GM23248 (cell line): ENCODE measurements around the gene NUDCD2. TPM values are rescaled to one million over a fixed set of nuclear protein-coding genes. Genes with fewer than 3 reads are reported as not detected.

Experiments used
- DNase-seq: peaks from one replicate; pipeline ENCODE4 v3.0.0-alpha.2; 2015
- H2AFZ ChIP-seq: fragments of 200-600 bp; sonication (generic); 2 replicates; pipeline ENCODE4 v1.6.1; 2016; ENCODE audit warnings: antibody characterized with exemption
- H3F3A ChIP-seq: fragments of 200-600 bp; sonication (generic); 2 replicates; pipeline ENCODE4 v1.6.1; 2016; ENCODE audit warnings: mild to moderate bottlenecking, antibody characterized with exemption, mixed run types; ENCODE audit not compliant: insufficient read depth
- H3K27ac ChIP-seq: fragments of 200-600 bp; sonication (generic); 2 replicates; pipeline ENCODE4 v1.5.1; 2016; ENCODE audit warnings: mild to moderate bottlenecking
- H3K27me3 ChIP-seq: fragments of 200-600 bp; sonication (generic); replicated peaks from 2 replicates; pipeline ENCODE4 v1.6.1; 2016; ENCODE audit warnings: mild to moderate bottlenecking; ENCODE audit not compliant: insufficient read depth
- H3K36me3 ChIP-seq: fragments of 200-600 bp; sonication (generic); 2 replicates; pipeline ENCODE4 v1.6.1; 2016; ENCODE audit warnings: low read depth, mild to moderate bottlenecking
- H3K4me1 ChIP-seq: fragments of 200-600 bp; sonication (generic); 2 replicates; pipeline ENCODE4 v1.6.1; 2016; ENCODE audit warnings: mild to moderate bottlenecking; ENCODE audit not compliant: insufficient read depth
- H3K4me2 ChIP-seq: fragments of 200-600 bp; sonication (generic); one replicate; pipeline ENCODE4 v1.6.1; 2016; ENCODE audit warnings: mild to moderate bottlenecking; ENCODE audit not compliant: unreplicated experiment
- H3K4me3 ChIP-seq: fragments of 200-600 bp; sonication (generic); 2 replicates; pipeline ENCODE4 v1.5.1; 2016; ENCODE audit warnings: mild to moderate bottlenecking
- H3K79me2 ChIP-seq: fragments of 200-600 bp; sonication (generic); 2 replicates; pipeline ENCODE4 v1.6.1; 2016; ENCODE audit warnings: mild to moderate bottlenecking; ENCODE audit not compliant: insufficient read depth
- H3K9ac ChIP-seq: fragments of 200-600 bp; sonication (generic); 2 replicates; pipeline ENCODE4 v1.6.1; 2016; ENCODE audit warnings: mild to moderate bottlenecking
- H3K9me2 ChIP-seq: fragments of 200-600 bp; sonication (generic); 2 replicates; pipeline ENCODE4 v1.6.1; 2016; ENCODE audit warnings: mixed run types, mild to moderate bottlenecking, moderate library complexity; ENCODE audit not compliant: insufficient read depth
- H3K9me3 ChIP-seq: fragments of 200-600 bp; sonication (generic); one replicate; pipeline ENCODE4 v1.6.1; 2017; ENCODE audit warnings: low read depth
- H4K20me1 ChIP-seq: fragments of 200-600 bp; sonication (generic); 2 replicates; pipeline ENCODE4 v1.6.0; 2016; ENCODE audit not compliant: insufficient read depth
- EZH2 ChIP-seq: fragments of 200-600 bp; sonication (generic); IDR thresholded peaks from 2 replicates; pipeline ENCODE4 v1.6.1; 2018; ENCODE audit warnings: antibody characterized with exemption, mild to moderate bottlenecking; ENCODE audit not compliant: insufficient read depth, poor library complexity, severe bottlenecking
- EZH2phosphoT487 ChIP-seq: fragments of 200-600 bp; sonication (generic); IDR thresholded peaks from 2 replicates; pipeline ENCODE4 v1.6.1; 2018; ENCODE audit warnings: antibody characterized with exemption, moderate library complexity, mild to moderate bottlenecking, low read depth; ENCODE audit not compliant: insufficient read depth
- WGBS, 2 experiments: methylation state at CpG; one replicate each; pipeline ENCODE4 v1.1.6; 2015 to 2017; ENCODE audit warnings: low lambda C conversion rate in 2 of 2, low coverage in 1 of 2; ENCODE audit errors: missing lambda C conversion rate in 2 of 2; 5-methylcytosine and 5-hydroxymethylcytosine counted together
- in situ Hi-C: fragments of 300-500 bp; cut with MboI; formaldehyde crosslinking; loops from 2 replicates; pipeline ENCODE4 v1.15.0; 2020
- polyA plus RNA-seq: library from polyadenylated mRNA; unstranded; fragments of >200 nt; fragmentation: Nextera tagmentation; extraction: Ambion mirVana; gene quantifications from 2 replicates; pipeline ENCODE4 v1.2.1, GENCODE V29; 2016
- total RNA-seq: library from RNA; depleted of rRNA; stranded (reverse); fragments of >200 nt; shearing (Covaris generic); gene quantifications from 2 replicates; pipeline ENCODE4 v1.2.3, GENCODE V29; 2014

Gene NUDCD2
- total and polyA plus RNA-seq, 2 experiments from 2014 or later = 2.7 to 57.8 TPM

GRCh38 chr5:163496286-163496685, 36.4 kb upstream of the NUDCD2 start:
- no peaks in the 10 kb centered on the region for H4K20me1 ChIP-seq
- in situ Hi-C loops = no loop called here
- peaks cover 8% of the 10 kb centered on the region for H3K4me1 ChIP-seq
- no peak overlapping the region for H3K9ac ChIP-seq
- H3K9me3 ChIP-seq = no peaks in the 10 kb centered on the region
- H3K27me3 ChIP-seq = no peaks in the 10 kb centered on the region
- WGBS, 2 experiments = 95 to 100% methylated on average over 1 of the region's 1 CpG
- no peaks in the 10 kb centered on the region for H3K79me2 ChIP-seq
- no peaks in the 10 kb centered on the region for H3K9me2 ChIP-seq
- H3K27ac ChIP-seq = no peak overlapping the region
- no peak overlapping the region for H2AFZ ChIP-seq
- no peak overlapping the region for H3K4me3 ChIP-seq
- no peaks in the 10 kb centered on the region for H3F3A ChIP-seq
- no peaks in the 10 kb centered on the region for H3K36me3 ChIP-seq
- DNase-seq = peak; percentile 76
- no peak for TF ChIP-seq EZH2
- no peak overlapping the region for H3K4me2 ChIP-seq

- TF ChIP-seq EZH2phosphoT487 = no peak
- no peak for TF ChIP-seq EZH2
- Histone ChIP-seq H3K79me2 (no peaks in the 10 kb centered on the region), H3K27me3 (no peaks in the 10 kb centered on the region), H4K20me1 (no peaks in the 10 kb centered on the region), H3K4me2 (no peak overlapping the region), H3K9me2 (no peaks in the 10 kb centered on the region), H3K36me3 (peaks cover 3% of the 10 kb centered on the region), H2AFZ (no peak overlapping the region), H3K9ac (no peak overlapping the region), H3K4me3 (no peak overlapping the region), H3K9me3 (no peaks in the 10 kb centered on the region), H3F3A (no peaks in the 10 kb centered on the region), H3K27ac (no peak overlapping the region), H3K4me1 (no peaks in the 10 kb centered on the region)
- WGBS, 2 experiments = 93 to 98% methylated on average over 3 of the region's 3 CpGs
- DNase-seq = no peak
- in situ Hi-C loops = no loop called here
Measured at GRCh38 chr5:163489745-163490075, 29.8 kb upstream of the NUDCD2 start.

GRCh38 chr5:163489055-163489744, 29.3 kb upstream of the NUDCD2 start:
- WGBS, 2 experiments = 84 to 87% methylated on average over 6 of the region's 6 CpGs
- Histone ChIP-seq H3K4me3 (no peak overlapping the region), H3K9ac (no peak overlapping the region), H3K4me2 (no peak overlapping the region), H3K9me2 (no peaks in the 10 kb centered on the region), H3K9me3 (no peaks in the 10 kb centered on the region), H3K79me2 (no peaks in the 10 kb centered on the region), H4K20me1 (no peaks in the 10 kb centered on the region), H3K27ac (no peak overlapping the region), H3K36me3 (peaks cover 3% of the 10 kb centered on the region), H3F3A (no peaks in the 10 kb centered on the region), H3K4me1 (no peaks in the 10 kb centered on the region), H3K27me3 (no peaks in the 10 kb centered on the region), H2AFZ (no peak overlapping the region)
- peak; percentile 30 for DNase-seq
- no peak for TF ChIP-seq EZH2phosphoT487
- in situ Hi-C loops = no loop called here

GRCh38 chr5:163478982-163479271, 19.0 kb upstream of the NUDCD2 start:
- no peaks in the 10 kb centered on the region for H3K27me3 ChIP-seq
- H3K9ac ChIP-seq = no peak overlapping the region
- 96 to 100% methylated on average over 1 of the region's 1 CpG for WGBS, 2 experiments
- H3K4me3 ChIP-seq = no peak overlapping the region
- H3K79me2 ChIP-seq = no peaks in the 10 kb centered on the region
- no peaks in the 10 kb centered on the region for H3K9me2 ChIP-seq
- peaks cover 9% of the 10 kb centered on the region; the same call in 1 of the 2 replicates for H3F3A ChIP-seq
- in situ Hi-C loops = no loop called here
- H3K4me2 ChIP-seq = no peak overlapping the region
- no peaks in the 10 kb centered on the region for H3K36me3 ChIP-seq
- no peaks in the 10 kb centered on the region for H3K9me3 ChIP-seq
- no peaks in the 10 kb centered on the region for H4K20me1 ChIP-seq
- H2AFZ ChIP-seq = peak overlapping the region; percentile 3; the same call in 1 of the 2 replicates
- TF ChIP-seq EZH2 (no peak), EZH2phosphoT487 (no peak)
- DNase-seq = no peak
- no peak overlapping the region for H3K27ac ChIP-seq
- H3K4me1 ChIP-seq = peaks cover 13% of the 10 kb centered on the region
